Breast epithelium (tissue), 4 donors: ENCODE data around the gene KRTAP5-7. TPM values are rescaled to one million over a fixed set of nuclear protein-coding genes. Genes with fewer than 3 reads are reported as not detected.
A peak's percentile ranks its signal among the peaks of the same experiment; 100 is the strongest.

ENCODE experiments used
- DNase-seq, 2 donors: peaks; one replicate each; pipeline ENCODE4 v3.0.0-alpha.2; 2019; ENCODE audit warnings: low spot score in 2 of 2
- H3K27ac ChIP-seq, 2 donors: fragments of 200-600 bp; sonication (generic) in 1 of 2; one replicate each; pipeline ENCODE4 v1.5.1; 2016 to 2019; ENCODE audit warnings: mild to moderate bottlenecking in 1 of 2
- H3K27me3 ChIP-seq, 2 donors: fragments of 200-600 bp; sonication (generic) in 1 of 2; one replicate each; pipeline versions ENCODE4 v1.5.1 to v1.6.0; 2017 to 2019; ENCODE audit warnings: control low read depth in 1 of 2, mild to moderate bottlenecking in 1 of 2
- H3K36me3 ChIP-seq: fragments of 200-600 bp; one replicate; pipeline ENCODE4 v1.5.1; 2019
- H3K4me1 ChIP-seq, 2 donors: fragments of 200-600 bp; sonication (generic); one replicate each; pipeline ENCODE4 v1.5.1; 2016 to 2019; ENCODE audit warnings: control low read depth in 1 of 2
- H3K4me3 ChIP-seq, 3 donors: fragments of 200-600 bp; sonication (generic); 1 replicate in 2 of 3; 2 replicates in 1 of 3; pipeline ENCODE4 v1.5.1; 2016 to 2019; ENCODE audit warnings: mild to moderate bottlenecking in 3 of 3, moderate library complexity in 2 of 3
- H3K9me3 ChIP-seq, 2 donors: fragments of 200-600 bp; sonication (generic) in 1 of 2; one replicate each; pipeline ENCODE4 v1.5.1; 2016 to 2019; ENCODE audit warnings: control low read depth in 1 of 2
- CTCF ChIP-seq, 3 donors: fragments of 450-650 bp; IDR thresholded peaks; one replicate each; pipeline ENCODE4 v1.5.1; 2016 to 2017; ENCODE audit warnings: antibody characterized with exemption in 3 of 3, mild to moderate bottlenecking in 3 of 3, moderate library complexity in 3 of 3
- POLR2A ChIP-seq: fragments of 450-650 bp; IDR thresholded peaks from one replicate; pipeline ENCODE4 v1.6.1; 2016; ENCODE audit warnings: antibody characterized with exemption, mild to moderate bottlenecking, moderate library complexity
- POLR2AphosphoS5 ChIP-seq, 3 donors: sonication (generic); formaldehyde crosslinking; IDR thresholded peaks; one replicate each; pipeline ENCODE4 v1.6.1; 2017; ENCODE audit warnings: antibody characterized with exemption in 3 of 3
- intact Hi-C: fragments of 100-400 bp; cut with DNase I; formaldehyde crosslinking; loops from one replicate; pipeline ENCODE4 v1.15.1; 2023; ENCODE audit warnings: low total_unique reads
- total RNA-seq, 3 donors: library from RNA; depleted of rRNA; stranded (reverse); fragments of >200 nt; gene quantifications; one replicate each; pipeline ENCODE4 v1.1.0, GENCODE V29; 2016

The KRTAP5-7 gene
- total RNA-seq, 3 donors from 2014 or later = 0.16 TPM; not detected in 2

DNA sequence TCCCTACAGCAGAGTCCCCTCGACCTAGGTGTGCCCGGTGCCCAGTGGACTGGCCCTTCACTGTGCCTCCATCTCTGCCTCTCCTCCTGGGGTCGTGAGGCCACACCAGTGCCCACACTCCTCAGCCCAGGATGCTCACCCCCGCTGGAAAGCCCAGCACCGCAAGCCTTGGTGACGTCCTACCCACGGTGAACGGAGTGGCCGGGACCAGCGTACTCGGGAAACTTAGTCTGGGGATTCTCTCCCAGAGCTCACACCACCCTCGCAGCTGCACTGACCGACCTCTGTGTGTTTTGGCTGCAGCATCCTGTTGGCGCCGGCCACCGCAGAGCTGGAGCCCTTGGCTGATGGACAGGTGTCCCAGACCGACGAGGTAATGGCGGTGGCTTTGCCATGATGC lies 35.5 kb upstream of the KRTAP5-7 start:
- H3K4me1 ChIP-seq = no peaks in the 10 kb centered on the region
- peaks cover 10% of the 10 kb centered on the region for H3K36me3 ChIP-seq
- intact Hi-C loops = no loop called here
- H3K4me3 ChIP-seq = no peak overlapping the region
- DNase-seq = no peak
- TF ChIP-seq POLR2AphosphoS5 (IDR thresholded peaks at IDR 0.05) (no peak), CTCF (IDR thresholded peaks at IDR 0.05) (no peak), POLR2A (no peak)
- H3K27me3 ChIP-seq = no peaks in the 10 kb centered on the region
- no peaks in the 10 kb centered on the region for H3K9me3 ChIP-seq
- no peak overlapping the region for H3K27ac ChIP-seq

DNA sequence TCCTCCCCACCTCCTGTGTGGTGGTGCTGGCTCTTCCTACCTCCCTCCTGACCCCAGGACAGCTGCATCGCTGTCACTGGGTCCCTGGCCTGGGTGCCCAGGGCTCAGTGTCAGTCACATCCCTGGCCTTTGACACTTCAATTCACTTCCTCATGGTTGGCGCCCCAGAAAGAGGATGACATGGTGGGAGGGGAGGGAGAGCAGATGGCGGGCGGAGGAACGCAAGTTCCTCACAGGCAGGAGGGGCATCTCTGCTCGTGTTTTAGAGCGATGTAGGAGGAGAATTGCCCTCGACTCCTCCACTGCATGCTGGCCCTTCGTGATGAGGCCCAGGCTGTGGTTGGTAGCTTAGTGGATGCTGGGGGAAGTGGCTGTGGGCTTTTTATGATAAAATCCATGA lies 35.1 kb upstream of the KRTAP5-7 start:
- Histone ChIP-seq H3K4me1 (no peaks in the 10 kb centered on the region), H3K9me3 (no peaks in the 10 kb centered on the region), H3K4me3 (no peak overlapping the region), H3K36me3 (peaks cover 10% of the 10 kb centered on the region), H3K27ac (no peak overlapping the region), H3K27me3 (no peaks in the 10 kb centered on the region)
- DNase-seq = no peak
- TF ChIP-seq POLR2A (no peak), CTCF (IDR thresholded peaks at IDR 0.05) (no peak), POLR2AphosphoS5 (IDR thresholded peaks at IDR 0.05) (no peak)
- intact Hi-C loops = no loop called here

DNA sequence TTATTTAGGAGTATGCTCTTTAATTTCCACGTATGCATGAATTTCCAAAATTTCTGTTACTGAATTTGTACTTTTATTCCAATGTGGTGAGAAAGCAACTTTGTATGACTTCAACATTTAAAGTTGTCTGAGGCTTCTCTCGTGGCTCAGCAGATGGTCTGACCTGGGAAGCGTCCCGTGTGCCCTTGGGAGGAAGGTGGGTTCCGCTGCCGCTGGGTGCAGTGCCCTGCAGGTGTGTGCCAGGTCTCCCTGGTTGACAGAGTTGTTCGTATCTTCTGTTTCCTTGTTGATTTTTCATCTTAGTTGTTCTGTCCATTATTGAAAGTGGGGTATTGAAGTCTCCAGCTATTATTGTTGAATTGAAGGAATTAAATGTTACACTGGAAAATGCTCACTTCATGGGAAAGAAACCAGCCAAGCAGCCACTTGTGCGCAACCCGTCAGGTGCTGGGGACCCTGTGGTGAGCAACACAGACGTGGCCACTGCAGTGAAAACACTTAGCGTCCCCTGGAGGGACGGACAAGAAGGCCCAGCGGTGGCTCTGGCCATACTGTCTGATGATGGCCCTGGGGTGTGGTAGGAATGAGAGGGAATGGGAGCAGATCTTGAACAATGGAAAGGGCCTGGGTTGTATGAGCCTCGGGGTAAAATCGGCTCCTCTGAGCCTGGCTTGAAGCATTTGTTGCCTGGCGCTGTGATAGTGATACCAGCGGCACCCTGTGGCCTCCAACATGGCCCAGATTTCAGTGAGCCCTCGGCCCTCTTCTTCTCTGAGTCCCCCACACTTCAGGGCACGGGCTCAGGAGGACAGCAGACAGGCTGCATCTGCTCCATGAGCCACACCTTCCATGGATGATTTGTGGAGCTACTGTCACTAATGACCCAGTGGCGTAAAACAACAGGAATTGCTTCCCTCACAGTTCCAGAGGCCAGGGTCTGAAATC lies 31.5 kb upstream of the KRTAP5-7 start:
- intact Hi-C loops = no loop called here
- Histone ChIP-seq H3K27me3 (no peaks in the 10 kb centered on the region), H3K9me3 (no peaks in the 10 kb centered on the region), H3K4me3 (no peak overlapping the region), H3K27ac (no peak overlapping the region), H3K36me3 (peaks cover 14% of the 10 kb centered on the region), H3K4me1 (no peaks in the 10 kb centered on the region)
- TF ChIP-seq CTCF (IDR thresholded peaks at IDR 0.05) = no peak
- peak in 1 of 2 donors; percentile 25 for DNase-seq

GRCh38 chr11:71496421-71496820 lies 30.6 kb upstream of the KRTAP5-7 start:
- H3K36me3 ChIP-seq = peaks cover 10% of the 10 kb centered on the region
- no peak overlapping the region for H3K4me3 ChIP-seq
- no peaks in the 10 kb centered on the region for H3K9me3 ChIP-seq
- H3K4me1 ChIP-seq = no peaks in the 10 kb centered on the region
- H3K27ac ChIP-seq = no peak overlapping the region
- DNase-seq = no peak
- intact Hi-C loops = no loop called here
- no peaks in the 10 kb centered on the region for H3K27me3 ChIP-seq
- TF ChIP-seq POLR2AphosphoS5 (IDR thresholded peaks at IDR 0.05) (no peak), POLR2A (no peak), CTCF (IDR thresholded peaks at IDR 0.05) (no peak)

DNA sequence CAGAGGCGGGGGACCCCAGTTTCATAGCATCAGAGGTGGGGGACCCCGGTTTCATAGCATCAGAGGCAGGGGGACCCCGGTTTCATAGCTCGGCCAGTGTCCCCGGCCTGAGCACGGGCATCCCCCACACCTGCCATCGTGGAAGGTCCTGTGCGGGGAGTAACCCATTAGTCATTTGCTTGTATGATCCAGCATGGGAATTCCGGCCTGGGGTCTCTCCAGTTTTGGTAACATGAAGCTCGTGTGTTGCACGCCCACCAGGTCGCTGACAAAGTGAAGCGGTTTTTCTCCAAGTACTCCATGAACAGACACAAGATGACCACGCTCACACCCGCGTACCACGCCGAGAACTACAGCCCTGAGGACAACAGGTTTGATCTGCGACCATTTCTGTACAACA lies 29.0 kb upstream of the KRTAP5-7 start:
- Histone ChIP-seq H3K36me3 (peaks cover 4% of the 10 kb centered on the region), H3K27ac (no peak overlapping the region), H3K4me3 (no peak overlapping the region), H3K27me3 (no peaks in the 10 kb centered on the region), H3K4me1 (no peaks in the 10 kb centered on the region), H3K9me3 (no peaks in the 10 kb centered on the region)
- DNase-seq = no peak
- intact Hi-C loops = no loop called here
- no peak for TF ChIP-seq CTCF (IDR thresholded peaks at IDR 0.05)
- no peak for TF ChIP-seq POLR2AphosphoS5 (IDR thresholded peaks at IDR 0.05)
- TF ChIP-seq POLR2A = no peak
